Right renal pelvis (tissue), 4 donors: ENCODE data around the gene LRBA. TPM values are rescaled to one million over a fixed set of nuclear protein-coding genes. Genes with fewer than 3 reads are reported as not detected.
"Not testable (repeated sequence)": the region's sequence is repeated elsewhere in the genome, so short reads cannot be mapped to it uniquely, and the experiment has no call there.

Experiments
- DNase-seq, 4 donors: peaks; one replicate each; pipeline ENCODE4 v3.0.0-alpha.2; 2013; ENCODE audit warnings: low read depth in 4 of 4, low spot score in 3 of 4, missing footprints in 1 of 4
- polyA plus RNA-seq, 4 donors: library from polyadenylated mRNA; unstranded; fragments of 120-200 nt; gene quantifications; one replicate each; pipeline ENCODE4 v1.2.1, GENCODE V29; 2013; ENCODE audit not compliant: insufficient read length in 4 of 4

LRBA gene
- polyA plus RNA-seq, 4 donors, result 62.2 to 70.6 (median 67.6) TPM

GRCh38 chr4:150387981-150388380 lies 627.1 kb downstream of the LRBA start:
- no peak for DNase-seq

- DNase-seq, result not testable (repeated sequence)
These were observed 628.7 kb downstream of the LRBA start for GRCh38 chr4:150386415-150386814.

- DNase-seq, result no peak
These were observed 629.5 kb downstream of the LRBA start for GRCh38 chr4:150385606-150386005.

- no peak for DNase-seq
These were observed 630.8 kb downstream of the LRBA start for GRCh38 chr4:150384249-150384648.

- no peak for DNase-seq
These were observed 633.1 kb downstream of the LRBA start for GRCh38 chr4:150382028-150382427.

- no peak for DNase-seq
These were observed 633.5 kb downstream of the LRBA start for GRCh38 chr4:150381609-150382008.

GRCh38 chr4:150381036-150381435 lies 634.0 kb downstream of the LRBA start:
- no peak for DNase-seq

- no peak for DNase-seq
These were observed 635.6 kb downstream of the LRBA start for GRCh38 chr4:150379454-150379853.

GRCh38 chr4:150375025-150375424 lies 640.1 kb downstream of the LRBA start:
- no peak for DNase-seq

- no peak for DNase-seq
These were observed 643.2 kb downstream of the LRBA start for GRCh38 chr4:150371869-150372268.

GRCh38 chr4:150369434-150370380 lies 645.4 kb downstream of the LRBA start:
- no peak for DNase-seq

- no peak for DNase-seq
These were observed 646.4 kb downstream of the LRBA start for GRCh38 chr4:150368667-150369066.

GRCh38 chr4:150367326-150367725 lies 647.8 kb downstream of the LRBA start:
- no peak for DNase-seq

GRCh38 chr4:150366487-150366999 lies 648.5 kb downstream of the LRBA start:
- peak in 1 of 4 donors; percentile 8 for DNase-seq

- DNase-seq, result no peak
These were observed 651.1 kb downstream of the LRBA start for GRCh38 chr4:150363721-150364688.

- no peak for DNase-seq
These were observed 656.4 kb downstream of the LRBA start for GRCh38 chr4:150358691-150359090.

- no peak for DNase-seq
These were observed 657.3 kb downstream of the LRBA start for GRCh38 chr4:150357829-150358228.

- DNase-seq, result no peak
These were observed 659.1 kb downstream of the LRBA start for GRCh38 chr4:150355858-150356455.

GRCh38 chr4:150355418-150355817 lies 659.7 kb downstream of the LRBA start:
- DNase-seq, result no peak

- DNase-seq, result no peak
These were observed 660.8 kb downstream of the LRBA start for GRCh38 chr4:150354214-150354796.
